Measurements from ENCODE around the gene PPP1R36. TPM values are rescaled to one million over a fixed set of nuclear protein-coding genes. Genes with fewer than 3 reads are reported as not detected.

PPP1R36 gene
- total RNA-seq, 1 experiment from 2014 or later = 0.50 TPM

- no peaks in the 10 kb centered on the region for H3K9me3 ChIP-seq (ENCODE audit: control insufficient read depth, low read depth, low read length)
- no peak overlapping the region for H3K14ac ChIP-seq (ENCODE audit: insufficient read depth, low read length)
- no peaks in the 10 kb centered on the region for H3K79me1 ChIP-seq (ENCODE audit: insufficient read depth, low read depth, low read length, poor library complexity, severe bottlenecking)
- Mint-ChIP-seq H3K27me3 (ENCODE audit: low read depth) (peaks cover 3% of the 10 kb centered on the region; the same call in 1 of the 2 replicates), H3K4me1 (peaks cover 0 to 4% of the 10 kb centered on the region in 2 experiments; a peak in 2 of 4 replicates), H3K4me3 (no peak overlapping the region), H3K36me3 (ENCODE audit: insufficient read depth in 1 of 3, low read depth in 3 of 3) (no peaks in the 10 kb centered on the region), H3K27ac (no peak overlapping the region), H3K9me3 (no peaks in the 10 kb centered on the region)
- H4K8ac ChIP-seq (replicated peaks; ENCODE audit: insufficient read length, low read depth, low read length) = no peak overlapping the region
- no peak overlapping the region for H2BK20ac ChIP-seq (ENCODE audit: low read depth, low read length, poor library complexity, severe bottlenecking)
- no peaks in the 10 kb centered on the region for H4K20me1 ChIP-seq (ENCODE audit: control insufficient read depth, insufficient read depth, insufficient read length)
- no peak overlapping the region for H4K5ac ChIP-seq (ENCODE audit: insufficient read length, low read depth, low read length)
- no peaks in the 10 kb centered on the region for H3K23me2 ChIP-seq (ENCODE audit: insufficient read length, low read depth, low read length, poor library complexity, severe bottlenecking)
- no CpG with 5 or more reads among the region's 2 CpGs for WGBS (ENCODE audit: extremely low coverage, insufficient read length, low lambda C conversion rate)
- DNase-seq = no peak
- no peaks in the 10 kb centered on the region for H3K79me2 ChIP-seq (ENCODE audit: insufficient read depth, low read length)
- no peak overlapping the region for H2BK15ac ChIP-seq (ENCODE audit: low read depth, low read length)
- no peak overlapping the region for H3K4me2 ChIP-seq (ENCODE audit: insufficient read depth, insufficient read length, low read length)
- no peaks in the 10 kb centered on the region for H3K27me3 ChIP-seq (ENCODE audit: insufficient read depth, low read length)
- H3K23ac ChIP-seq (ENCODE audit: insufficient read length, low read depth, low read length) = no peak overlapping the region
- no peak overlapping the region for H2BK5ac ChIP-seq (ENCODE audit: insufficient read length, low read length)
- no peak overlapping the region for H2BK120ac ChIP-seq (ENCODE audit: low read depth, low read length, poor library complexity, severe bottlenecking)
- no peak overlapping the region for H4K91ac ChIP-seq (ENCODE audit: insufficient read length, low read depth, low read length)
- no peak overlapping the region for H3T11ph ChIP-seq (ENCODE audit: low read length)
- no peaks in the 10 kb centered on the region for H3K4me1 ChIP-seq (ENCODE audit: insufficient read depth, low read length)
- no peak overlapping the region for H2BK12ac ChIP-seq (ENCODE audit: insufficient read length, low read depth, low read length)
- H3K4ac ChIP-seq (ENCODE audit: low read depth, low read length) = no peak overlapping the region
- no peak overlapping the region for H2AK5ac ChIP-seq (ENCODE audit: insufficient read length, low read length)
- H2AFZ ChIP-seq (ENCODE audit: low read length) = no peak overlapping the region
- no peak overlapping the region for H3K27ac ChIP-seq (ENCODE audit: insufficient read length, low read depth, low read length)
- no peak overlapping the region for H3K56ac ChIP-seq (ENCODE audit: insufficient read length, low read depth, low read length)
- H3K9ac ChIP-seq (ENCODE audit: extremely low read depth, insufficient read length, low read length) = no peak overlapping the region
- no peak for TF ChIP-seq CTCF (conservative IDR thresholded peaks at IDR 0.05)
- H3K18ac ChIP-seq (ENCODE audit: insufficient read length, low read depth, low read length) = no peak overlapping the region
These were observed 53.1 kb downstream of the PPP1R36 start for GRCh38 chr14:64602826-64603225.

Data from H9 (cell line).